Right lobe of liver (tissue), 6 donors: ENCODE data around the gene UBAC2. TPM values are rescaled to one million over a fixed set of nuclear protein-coding genes. Genes with fewer than 3 reads are reported as not detected.

Experiments
- ATAC-seq, 4 donors: fragments of 200-7000 bp; cut with Tn5 transposase; one replicate each; pipeline ENCODE4 v1.9.1; 2020; ENCODE audit warnings: mild to moderate bottlenecking in 4 of 4, moderate library complexity in 4 of 4
- DNase-seq, 3 donors: peaks; one replicate each; pipeline ENCODE4 v3.0.0-alpha.2; 2020
- H3K27ac ChIP-seq, 3 donors: fragments of 200-600 bp; one replicate each; pipeline ENCODE4 v1.8.0; 2022
- H3K27me3 ChIP-seq, 2 donors: fragments of 200-600 bp; one replicate each; pipeline ENCODE4 v1.8.0; 2022
- H3K36me3 ChIP-seq, 4 donors: fragments of 200-600 bp; sonication (generic) in 1 of 4; one replicate each; pipeline versions ENCODE4 v1.5.1 to v1.8.0; 2017 to 2022; ENCODE audit warnings: control low read depth in 1 of 4
- H3K4me1 ChIP-seq, 4 donors: fragments of 200-600 bp; sonication (generic) in 1 of 4; one replicate each; pipeline versions ENCODE4 v1.5.1 to v1.8.0; 2017 to 2022; ENCODE audit warnings: control low read depth in 1 of 4
- H3K4me3 ChIP-seq, 3 donors: fragments of 200-600 bp; one replicate each; pipeline ENCODE4 v1.8.0; 2022
- H3K9me3 ChIP-seq, 4 donors: fragments of 200-600 bp; sonication (generic) in 1 of 4; one replicate each; pipeline versions ENCODE4 v1.5.1 to v1.8.0; 2017 to 2022; ENCODE audit warnings: control low read depth in 1 of 4
- CTCF ChIP-seq, 4 donors: fragments of 200-600 bp in 3 of 4; fragments of 450-650 bp in 1 of 4; IDR thresholded peaks; one replicate each; pipeline versions ENCODE4 v1.5.1 to v1.8.0; 2016 to 2022; ENCODE audit warnings: antibody characterized with exemption in 4 of 4, mild to moderate bottlenecking in 2 of 4
- POLR2A ChIP-seq: fragments of 450-650 bp; IDR thresholded peaks from one replicate; pipeline ENCODE4 v1.6.1; 2017; ENCODE audit warnings: antibody characterized with exemption, mild to moderate bottlenecking
- WGBS: methylation state at CpG from one replicate; pipeline ENCODE4 v1.1.6; 2018; ENCODE audit warnings: low coverage, low lambda C conversion rate; ENCODE audit not compliant: insufficient coverage; ENCODE audit errors: missing lambda C conversion rate; 5-methylcytosine and 5-hydroxymethylcytosine counted together
- intact Hi-C, 2 donors: fragments of 100-400 bp; cut with DNase I; formaldehyde crosslinking; loops; one replicate each; pipeline versions ENCODE4 v1.11.2 to v1.14.1; 2022
- total RNA-seq, 6 experiments: library from RNA; depleted of rRNA in 2 of 6; stranded (reverse); fragments of >200 nt in 2 of 6; fragmentation: NEBNext Ultra II Directional in 3 of 6; extraction: Animal tissue kit (Norgen Biotek cat#: 25700) in 3 of 6; gene quantifications; one replicate each; pipeline versions ENCODE4 v1.1.0 to v1.2.4, GENCODE V29; 2016 to 2023
- donor health status: DM: no; HTN: yes; CAD: no.
- donor health status: DM: no; HTN: no; CAD: no.
- donor health status: DM: no; HTN: no; CAD: no.
- donor health status: DM: no; HTN: yes; CAD: no.
- donor health status: DM: no; HTN: yes; CAD: no.

The UBAC2 gene
- total RNA-seq, 6 experiments from 2014 or later = 30.2 to 45.0 (median 37.0) TPM

GRCh38 chr13:99354371-99354951 lies 153.8 kb downstream of the UBAC2 start:
- Histone ChIP-seq H3K36me3 (peaks cover 0 to 12% (median 1%) of the 10 kb centered on the region in 4 donors), H3K9me3 (no peaks in the 10 kb centered on the region), H3K4me1 (no peaks in the 10 kb centered on the region), H3K4me3 (no peak overlapping the region), H3K27me3 (no peaks in the 10 kb centered on the region), H3K27ac (no peak overlapping the region)
- intact Hi-C loops = no loop called here
- WGBS = 54% methylated on average over 5 of the region's 8 CpGs
- DNase-seq = no peak
- no peak for TF ChIP-seq POLR2A
- no peak for TF ChIP-seq CTCF (IDR thresholded peaks at IDR 0.05)
- ATAC-seq = no peak

GRCh38 chr13:99355267-99356011 lies 154.8 kb downstream of the UBAC2 start:
- H3K36me3 ChIP-seq = peaks cover 0 to 12% (median 1%) of the 10 kb centered on the region in 4 donors
- no peaks in the 10 kb centered on the region for H3K4me1 ChIP-seq
- H3K27me3 ChIP-seq = no peaks in the 10 kb centered on the region
- intact Hi-C loops = no loop called here
- WGBS = 85% methylated on average over 5 of the region's 18 CpGs
- H3K9me3 ChIP-seq = no peaks in the 10 kb centered on the region
- no peak for DNase-seq
- no peak overlapping the region for H3K4me3 ChIP-seq
- TF ChIP-seq POLR2A (no peak), CTCF (IDR thresholded peaks at IDR 0.05) (no peak)
- H3K27ac ChIP-seq = peak overlapping the region; percentile 18 to 75 (median 56)
- no peak for ATAC-seq

- H3K9me3 ChIP-seq = no peaks in the 10 kb centered on the region
- DNase-seq (no peak), ATAC-seq (no peak)
- 50% methylated on average over 1 of the region's 1 CpG for WGBS
- peak overlapping the region; percentile 18 to 75 (median 56) for H3K27ac ChIP-seq
- peaks cover 0 to 12% (median 1%) of the 10 kb centered on the region in 4 donors for H3K36me3 ChIP-seq
- no peak overlapping the region for H3K4me3 ChIP-seq
- intact Hi-C loops = no loop called here
- H3K27me3 ChIP-seq = no peaks in the 10 kb centered on the region
- TF ChIP-seq CTCF (IDR thresholded peaks at IDR 0.05) (no peak), POLR2A (no peak)
- no peaks in the 10 kb centered on the region for H3K4me1 ChIP-seq
Observed at GRCh38 chr13:99356012-99356261, 155.3 kb downstream of the UBAC2 start.

- H3K36me3 ChIP-seq = peaks cover 0 to 12% (median 1%) of the 10 kb centered on the region in 4 donors
- H3K27ac ChIP-seq = peak overlapping the region; percentile 18 to 75 (median 56)
- no peaks in the 10 kb centered on the region for H3K27me3 ChIP-seq
- H3K4me3 ChIP-seq = peak overlapping the region in 1 of 3 donors; percentile 1
- intact Hi-C loops = no loop called here
- TF ChIP-seq CTCF (IDR thresholded peaks at IDR 0.05) (no peak), POLR2A (no peak)
- H3K9me3 ChIP-seq = no peaks in the 10 kb centered on the region
- 35% methylated on average over 9 of the region's 10 CpGs for WGBS
- ATAC-seq (peak; percentile 71 to 81 (median 78)), DNase-seq (no peak)
- H3K4me1 ChIP-seq = no peaks in the 10 kb centered on the region
Observed at GRCh38 chr13:99356262-99357091, 155.8 kb downstream of the UBAC2 start.
